ENCODE results near the gene SCAPER.

- TF ChIP-seq, protein P1, sequence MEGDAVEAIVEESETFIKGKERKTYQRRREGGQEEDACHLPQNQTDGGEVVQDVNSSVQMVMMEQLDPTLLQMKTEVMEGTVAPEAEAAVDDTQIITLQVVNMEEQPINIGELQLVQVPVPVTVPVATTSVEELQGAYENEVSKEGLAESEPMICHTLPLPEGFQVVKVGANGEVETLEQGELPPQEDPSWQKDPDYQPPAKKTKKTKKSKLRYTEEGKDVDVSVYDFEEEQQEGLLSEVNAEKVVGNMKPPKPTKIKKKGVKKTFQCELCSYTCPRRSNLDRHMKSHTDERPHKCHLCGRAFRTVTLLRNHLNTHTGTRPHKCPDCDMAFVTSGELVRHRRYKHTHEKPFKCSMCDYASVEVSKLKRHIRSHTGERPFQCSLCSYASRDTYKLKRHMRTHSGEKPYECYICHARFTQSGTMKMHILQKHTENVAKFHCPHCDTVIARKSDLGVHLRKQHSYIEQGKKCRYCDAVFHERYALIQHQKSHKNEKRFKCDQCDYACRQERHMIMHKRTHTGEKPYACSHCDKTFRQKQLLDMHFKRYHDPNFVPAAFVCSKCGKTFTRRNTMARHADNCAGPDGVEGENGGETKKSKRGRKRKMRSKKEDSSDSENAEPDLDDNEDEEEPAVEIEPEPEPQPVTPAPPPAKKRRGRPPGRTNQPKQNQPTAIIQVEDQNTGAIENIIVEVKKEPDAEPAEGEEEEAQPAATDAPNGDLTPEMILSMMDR (IDR thresholded peaks at IDR 0.05; ENCODE audit: insufficient read depth, low read length), result no peak
- TF ChIP-seq POLR2AphosphoS5 (IDR thresholded peaks at IDR 0.05; ENCODE audit: low read depth) (no peak), GABPA (IDR thresholded peaks at IDR 0.05; ENCODE audit: low read depth) (no peak), SPI1 (IDR thresholded peaks at IDR 0.05; ENCODE audit: borderline replicate concordance, low read depth) (no peak)
- TF ChIP-seq, protein P2, sequence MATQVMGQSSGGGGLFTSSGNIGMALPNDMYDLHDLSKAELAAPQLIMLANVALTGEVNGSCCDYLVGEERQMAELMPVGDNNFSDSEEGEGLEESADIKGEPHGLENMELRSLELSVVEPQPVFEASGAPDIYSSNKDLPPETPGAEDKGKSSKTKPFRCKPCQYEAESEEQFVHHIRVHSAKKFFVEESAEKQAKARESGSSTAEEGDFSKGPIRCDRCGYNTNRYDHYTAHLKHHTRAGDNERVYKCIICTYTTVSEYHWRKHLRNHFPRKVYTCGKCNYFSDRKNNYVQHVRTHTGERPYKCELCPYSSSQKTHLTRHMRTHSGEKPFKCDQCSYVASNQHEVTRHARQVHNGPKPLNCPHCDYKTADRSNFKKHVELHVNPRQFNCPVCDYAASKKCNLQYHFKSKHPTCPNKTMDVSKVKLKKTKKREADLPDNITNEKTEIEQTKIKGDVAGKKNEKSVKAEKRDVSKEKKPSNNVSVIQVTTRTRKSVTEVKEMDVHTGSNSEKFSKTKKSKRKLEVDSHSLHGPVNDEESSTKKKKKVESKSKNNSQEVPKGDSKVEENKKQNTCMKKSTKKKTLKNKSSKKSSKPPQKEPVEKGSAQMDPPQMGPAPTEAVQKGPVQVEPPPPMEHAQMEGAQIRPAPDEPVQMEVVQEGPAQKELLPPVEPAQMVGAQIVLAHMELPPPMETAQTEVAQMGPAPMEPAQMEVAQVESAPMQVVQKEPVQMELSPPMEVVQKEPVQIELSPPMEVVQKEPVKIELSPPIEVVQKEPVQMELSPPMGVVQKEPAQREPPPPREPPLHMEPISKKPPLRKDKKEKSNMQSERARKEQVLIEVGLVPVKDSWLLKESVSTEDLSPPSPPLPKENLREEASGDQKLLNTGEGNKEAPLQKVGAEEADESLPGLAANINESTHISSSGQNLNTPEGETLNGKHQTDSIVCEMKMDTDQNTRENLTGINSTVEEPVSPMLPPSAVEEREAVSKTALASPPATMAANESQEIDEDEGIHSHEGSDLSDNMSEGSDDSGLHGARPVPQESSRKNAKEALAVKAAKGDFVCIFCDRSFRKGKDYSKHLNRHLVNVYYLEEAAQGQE (IDR thresholded peaks at IDR 0.05; ENCODE audit: insufficient replicate concordance, low read depth), result no peak
Observed at GRCh38 chr15:76575274-76575673, 329.9 kb downstream of the SCAPER start.

All from HL-60 (cell line).